22Rv1 (cell line): ENCODE results near the gene DAZ4.
"Not testable (repeated sequence)": the region's sequence is repeated elsewhere in the genome, so short reads cannot be mapped to it uniquely, and the experiment has no call there.

ENCODE experiments used
- CTCF ChIP-seq: fragments of 450-650 bp; IDR thresholded peaks from 2 replicates; pipeline ENCODE4 v1.5.1; 2017; ENCODE audit warnings: mild to moderate bottlenecking
- ZFX ChIP-seq: fragments of 450-650 bp; IDR thresholded peaks from 2 replicates; pipeline ENCODE4 v1.6.1; 2017; ENCODE audit warnings: antibody characterized with exemption, borderline replicate concordance

- not testable (repeated sequence) for TF ChIP-seq CTCF, ZFX
Observed at GRCh38 chrY:24833619-24834018, at the start of gene DAZ4.
